ENCODE measurements around the gene LINGO1. TPM values are rescaled to one million over a fixed set of nuclear protein-coding genes. Genes with fewer than 3 reads are reported as not detected.

The LINGO1 gene
- total and polyA plus RNA-seq, 2 donors (not counting 1 experiment from before 2014, with no cell fraction given), result not detected

GRCh38 chr15:77624868-77625267, 7.8 kb downstream of the LINGO1 start:
- no peaks in the 10 kb centered on the region for H3K9me3 Mint-ChIP-seq (ENCODE audit: insufficient read depth)
- POLR2A ChIA-PET, result no interaction called here
- Histone ChIP-seq H3K27ac (ENCODE audit: low read length in 2 of 2) (no peak overlapping the region), H3K27me3 (replicated peaks in 1 of 4; ENCODE audit: control extremely low read depth in 1 of 4, control insufficient read depth in 3 of 4, insufficient read depth in 4 of 4, low read length in 3 of 4) (peaks cover 0 to 7% (median 0%) of the 10 kb centered on the region in 4 experiments), H3K79me2 (ENCODE audit: control insufficient read depth, insufficient read depth, low read length) (no peaks in the 10 kb centered on the region), H3K4me3 (ENCODE audit: control extremely low read depth in 1 of 5, extremely low read depth in 1 of 5, insufficient read depth in 1 of 5, low read depth in 2 of 5, low read length in 4 of 5) (no peak overlapping the region), H3K36me3 (replicated peaks in 1 of 2; ENCODE audit: control extremely low read depth in 1 of 2, control insufficient read depth in 1 of 2, extremely low read depth in 1 of 2, insufficient read depth in 2 of 2, low read length in 1 of 2) (no peaks in the 10 kb centered on the region), H3K9ac (ENCODE audit: low read length) (no peak overlapping the region), H3K4me1 (ENCODE audit: control insufficient read depth in 2 of 2, insufficient read depth in 2 of 2, low read length in 2 of 2) (no peaks in the 10 kb centered on the region), H2AFZ (ENCODE audit: insufficient read depth, low read depth, low read length, poor library complexity, severe bottlenecking) (no peak overlapping the region), H4K20me1 (ENCODE audit: control insufficient read depth, insufficient read depth, low read length, poor library complexity, severe bottlenecking) (no peaks in the 10 kb centered on the region), H3K4me2 (replicated peaks; ENCODE audit: low read depth, low read length, poor library complexity, severe bottlenecking) (no peak overlapping the region), H3K9me3 (ENCODE audit: control extremely low read depth in 1 of 3, control insufficient read depth in 2 of 3, insufficient read depth in 1 of 3, low read length in 2 of 3) (peaks cover 0 to 3% (median 0%) of the 10 kb centered on the region in 3 donors)
- H3K27me3 Mint-ChIP-seq, result peaks cover 18% of the 10 kb centered on the region
- no peak for ATAC-seq (ENCODE audit: low read depth)
- intact Hi-C loops (cut with micrococcal nuclease), result no loop called here
- H3K27ac Mint-ChIP-seq, result no peak overlapping the region
- no peaks in the 10 kb centered on the region for H3K4me1 Mint-ChIP-seq
- no peak for DNase-seq
- TF ChIP-seq CTCF (IDR thresholded peaks at IDR 0.05) (no peak), EZH2 (IDR thresholded peaks at IDR 0.05; ENCODE audit: borderline replicate concordance, insufficient read depth, low read depth, low read length, poor library complexity, severe bottlenecking) (no peak)
- CTCF ChIA-PET, result no interaction called here
- 62% methylated on average over 4 of the region's 7 CpGs for WGBS (ENCODE audit: insufficient coverage)
- no peak overlapping the region for H3K4me3 Mint-ChIP-seq

- Histone ChIP-seq H3K4me3 (ENCODE audit: control extremely low read depth in 1 of 5, extremely low read depth in 1 of 5, insufficient read depth in 1 of 5, low read depth in 2 of 5, low read length in 4 of 5) (no peak overlapping the region), H2AFZ (ENCODE audit: insufficient read depth, low read depth, low read length, poor library complexity, severe bottlenecking) (no peak overlapping the region), H3K27me3 (replicated peaks in 1 of 4; ENCODE audit: control extremely low read depth in 1 of 4, control insufficient read depth in 3 of 4, insufficient read depth in 4 of 4, low read length in 3 of 4) (peaks cover 0 to 4% (median 0%) of the 10 kb centered on the region in 4 experiments), H3K36me3 (replicated peaks in 1 of 2; ENCODE audit: control extremely low read depth in 1 of 2, control insufficient read depth in 1 of 2, extremely low read depth in 1 of 2, insufficient read depth in 2 of 2, low read length in 1 of 2) (no peaks in the 10 kb centered on the region), H4K20me1 (ENCODE audit: control insufficient read depth, insufficient read depth, low read length, poor library complexity, severe bottlenecking) (no peaks in the 10 kb centered on the region), H3K4me2 (replicated peaks; ENCODE audit: low read depth, low read length, poor library complexity, severe bottlenecking) (no peak overlapping the region), H3K27ac (ENCODE audit: low read length in 2 of 2) (no peak overlapping the region), H3K9ac (ENCODE audit: low read length) (no peak overlapping the region), H3K9me3 (ENCODE audit: control extremely low read depth in 1 of 3, control insufficient read depth in 2 of 3, insufficient read depth in 1 of 3, low read length in 2 of 3) (peaks cover 0 to 3% (median 0%) of the 10 kb centered on the region in 3 donors), H3K4me1 (ENCODE audit: control insufficient read depth in 2 of 2, insufficient read depth in 2 of 2, low read length in 2 of 2) (no peaks in the 10 kb centered on the region), H3K79me2 (ENCODE audit: control insufficient read depth, insufficient read depth, low read length) (no peaks in the 10 kb centered on the region)
- CTCF ChIA-PET, result no interaction called here
- WGBS (ENCODE audit: insufficient coverage), result 76% methylated on average over 5 of the region's 11 CpGs
- no peak for TF ChIP-seq EZH2 (IDR thresholded peaks at IDR 0.05; ENCODE audit: borderline replicate concordance, insufficient read depth, low read depth, low read length, poor library complexity, severe bottlenecking)
- TF ChIP-seq CTCF (IDR thresholded peaks at IDR 0.05), result no peak
- intact Hi-C loops (cut with micrococcal nuclease), result no loop called here
- Mint-ChIP-seq H3K27ac (no peak overlapping the region), H3K27me3 (peaks cover 12% of the 10 kb centered on the region), H3K4me1 (no peaks in the 10 kb centered on the region), H3K4me3 (no peak overlapping the region), H3K9me3 (ENCODE audit: insufficient read depth) (no peaks in the 10 kb centered on the region)
- ATAC-seq (ENCODE audit: low read depth) (no peak), DNase-seq (no peak)
- POLR2A ChIA-PET, result no interaction called here
Measured at GRCh38 chr15:77623755-77624524, 8.8 kb downstream of the LINGO1 start.

Measured in B cell (primary cell).